Upper lobe of right lung (tissue), 1 donor: ENCODE results near the gene LRP10. TPM values are rescaled to one million over a fixed set of nuclear protein-coding genes. Genes with fewer than 3 reads are reported as not detected.

ENCODE experiments used
- ATAC-seq: fragments of 200-7000 bp; cut with Tn5 transposase; one replicate; pipeline ENCODE4 v1.9.1; 2020; ENCODE audit warnings: mild to moderate bottlenecking, moderate library complexity
- DNase-seq: peaks from one replicate; pipeline ENCODE4 v3.0.0-alpha.2; 2020
- H3K27ac ChIP-seq: fragments of 200-600 bp; one replicate; pipeline ENCODE4 v1.8.0; 2022
- H3K27me3 ChIP-seq: fragments of 200-600 bp; one replicate; pipeline ENCODE4 v1.8.0; 2022; ENCODE audit warnings: mild to moderate bottlenecking
- H3K36me3 ChIP-seq: fragments of 200-600 bp; one replicate; pipeline ENCODE4 v1.8.0; 2022
- H3K4me1 ChIP-seq: fragments of 200-600 bp; one replicate; pipeline ENCODE4 v1.8.0; 2022
- H3K4me3 ChIP-seq: fragments of 200-600 bp; one replicate; pipeline ENCODE4 v1.8.0; 2022; ENCODE audit warnings: mild to moderate bottlenecking
- H3K9me3 ChIP-seq: fragments of 200-600 bp; one replicate; pipeline ENCODE4 v1.8.0; 2022
- CTCF ChIP-seq: fragments of 200-600 bp; IDR thresholded peaks from one replicate; pipeline ENCODE4 v1.8.0; 2022; ENCODE audit warnings: antibody characterized with exemption
- intact Hi-C: fragments of 100-400 bp; cut with DNase I; formaldehyde crosslinking; loops from one replicate; pipeline ENCODE4 v1.11.0; 2022
- total RNA-seq: library from RNA; stranded (reverse); fragmentation: NEBNext Ultra II Directional; extraction: Animal tissue kit (Norgen Biotek cat#: 25700); gene quantifications from one replicate; pipeline ENCODE4 v1.2.1, GENCODE V29; 2021
- donor health status: DM: no; HTN: yes; CAD: no; lungs with severe emphysema.

Gene LRP10
- total RNA-seq, 1 donor from 2014 or later, result 142 TPM

DNA sequence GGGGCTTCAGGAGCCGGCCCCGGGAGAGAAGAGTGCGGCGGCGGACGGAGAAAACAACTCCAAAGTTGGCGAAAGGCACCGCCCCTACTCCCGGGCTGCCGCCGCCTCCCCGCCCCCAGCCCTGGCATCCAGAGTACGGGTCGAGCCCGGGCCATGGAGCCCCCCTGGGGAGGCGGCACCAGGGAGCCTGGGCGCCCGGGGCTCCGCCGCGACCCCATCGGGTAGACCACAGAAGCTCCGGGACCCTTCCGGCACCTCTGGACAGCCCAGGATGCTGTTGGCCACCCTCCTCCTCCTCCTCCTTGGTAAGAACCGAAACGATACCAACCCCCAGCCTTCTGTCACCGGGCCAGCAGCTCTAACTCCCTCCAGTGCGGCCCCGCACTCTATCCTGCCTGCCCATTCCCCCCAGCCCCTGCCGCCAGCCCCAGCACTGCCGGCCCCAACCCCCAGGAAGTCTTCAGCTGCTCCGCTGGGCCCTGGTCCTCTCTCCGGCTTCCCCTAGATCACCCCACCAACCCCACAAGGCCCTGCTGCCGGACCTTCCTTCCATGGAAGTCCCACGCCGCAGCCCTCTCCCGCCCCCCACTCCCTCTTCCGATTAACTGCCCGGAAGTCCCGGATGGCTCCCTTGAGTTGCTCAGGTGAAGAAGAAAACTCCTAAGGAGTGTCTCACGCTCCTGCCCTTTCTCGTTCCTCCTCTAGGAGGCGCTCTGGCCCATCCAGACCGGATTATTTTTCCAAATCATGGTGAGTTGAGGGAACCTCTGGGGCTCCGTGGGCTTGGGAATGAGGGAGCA lies 693 bp downstream of the LRP10 start:
- DNase-seq (peak; percentile 87), ATAC-seq (peak; percentile 78)
- intact Hi-C loops, result no loop called here
- Histone ChIP-seq H3K9me3 (no peaks in the 10 kb centered on the region), H3K4me1 (peaks cover 25% of the 10 kb centered on the region), H3K27me3 (no peaks in the 10 kb centered on the region), H3K27ac (peak overlapping the region; percentile 98), H3K36me3 (peaks cover 43% of the 10 kb centered on the region), H3K4me3 (peak overlapping the region; percentile 94)
- TF ChIP-seq CTCF, result peak; percentile 92

GRCh38 chr14:22872833-22873520 lies 1.4 kb downstream of the LRP10 start:
- DNase-seq (no peak), ATAC-seq (no peak)
- no peaks in the 10 kb centered on the region for H3K9me3 ChIP-seq
- no peaks in the 10 kb centered on the region for H3K27me3 ChIP-seq
- intact Hi-C loops, result no loop called here
- peak overlapping the region; percentile 98 for H3K27ac ChIP-seq
- TF ChIP-seq CTCF, result no peak
- peaks cover 51% of the 10 kb centered on the region for H3K36me3 ChIP-seq
- H3K4me3 ChIP-seq, result peak overlapping the region; percentile 94
- H3K4me1 ChIP-seq, result peaks cover 25% of the 10 kb centered on the region

GRCh38 chr14:22875003-22875747 lies 3.6 kb downstream of the LRP10 start:
- Histone ChIP-seq H3K4me1 (peaks cover 23% of the 10 kb centered on the region), H3K27ac (no peak overlapping the region), H3K4me3 (no peak overlapping the region), H3K36me3 (peaks cover 68% of the 10 kb centered on the region), H3K27me3 (no peaks in the 10 kb centered on the region), H3K9me3 (no peaks in the 10 kb centered on the region)
- ATAC-seq (no peak), DNase-seq (no peak)
- TF ChIP-seq CTCF, result no peak
- intact Hi-C loops, result no loop called here

- no peak for TF ChIP-seq CTCF
- Histone ChIP-seq H3K9me3 (no peaks in the 10 kb centered on the region), H3K27me3 (no peaks in the 10 kb centered on the region), H3K4me3 (no peak overlapping the region), H3K36me3 (peaks cover 68% of the 10 kb centered on the region), H3K27ac (no peak overlapping the region), H3K4me1 (peaks cover 16% of the 10 kb centered on the region)
- intact Hi-C loops, result no loop called here
- no peak for DNase-seq
- ATAC-seq, result no peak
Measured at GRCh38 chr14:22875748-22876319, 4.3 kb downstream of the LRP10 start.

DNA sequence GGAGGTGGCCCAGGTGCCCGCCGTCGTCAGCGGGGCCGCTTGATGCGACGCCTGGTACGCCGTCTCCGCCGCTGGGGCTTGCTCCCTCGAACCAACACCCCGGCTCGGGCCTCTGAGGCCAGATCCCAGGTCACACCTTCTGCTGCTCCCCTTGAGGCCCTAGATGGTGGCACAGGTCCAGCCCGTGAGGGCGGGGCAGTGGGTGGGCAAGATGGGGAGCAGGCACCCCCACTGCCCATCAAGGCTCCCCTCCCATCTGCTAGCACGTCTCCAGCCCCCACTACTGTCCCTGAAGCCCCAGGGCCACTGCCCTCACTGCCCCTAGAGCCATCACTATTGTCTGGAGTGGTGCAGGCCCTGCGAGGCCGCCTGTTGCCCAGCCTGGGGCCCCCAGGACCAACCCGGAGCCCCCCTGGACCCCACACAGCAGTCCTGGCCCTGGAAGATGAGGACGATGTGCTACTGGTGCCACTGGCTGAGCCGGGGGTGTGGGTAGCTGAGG lies 5.5 kb downstream of the LRP10 start:
- peaks cover 68% of the 10 kb centered on the region for H3K36me3 ChIP-seq
- no peak for DNase-seq

More for the DNA sequence above, 5.5 kb downstream of the LRP10 start:
- H3K27me3 ChIP-seq, result no peaks in the 10 kb centered on the region
- H3K4me3 ChIP-seq, result no peak overlapping the region
- intact Hi-C loops, result no loop called here
- ATAC-seq, result no peak
- H3K27ac ChIP-seq, result no peak overlapping the region
- peaks cover 14% of the 10 kb centered on the region for H3K4me1 ChIP-seq
- no peak for TF ChIP-seq CTCF
- no peaks in the 10 kb centered on the region for H3K9me3 ChIP-seq
